HCEC 1CT (cell line): ENCODE data around the gene CSAG3.
"Not testable (repeated sequence)": the region's sequence is repeated elsewhere in the genome, so short reads cannot be mapped to it uniquely, and the experiment has no call there.

Experiments
- DNase-seq: peaks from one replicate; pipeline ENCODE4 v3.0.0-alpha.2; 2017

The CSAG3 gene

DNA sequence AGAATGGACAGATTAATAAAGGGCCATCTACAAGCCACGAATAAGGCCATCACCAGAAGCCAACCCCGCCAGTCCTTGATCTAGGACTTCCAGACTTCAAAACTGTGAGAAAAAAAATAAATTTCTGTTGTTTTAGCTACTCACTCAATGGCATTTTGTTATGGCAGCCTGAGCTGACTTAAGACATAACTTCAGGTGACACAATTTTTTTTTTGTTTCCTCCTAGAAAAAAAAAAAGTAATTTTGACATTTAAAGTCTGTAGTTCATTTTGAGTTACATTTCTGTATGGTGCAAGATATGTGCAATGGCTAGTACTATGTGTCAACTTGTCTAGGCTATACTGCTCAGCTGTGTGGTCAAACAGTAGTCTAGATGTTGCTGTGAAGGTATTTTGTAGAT lies at the start of gene CSAG3:
TSS of gene CSAG3 (plus strand) at position 301 of the 400 bp plus-strand sequence.
- DNase-seq = not testable (repeated sequence)

DNA sequence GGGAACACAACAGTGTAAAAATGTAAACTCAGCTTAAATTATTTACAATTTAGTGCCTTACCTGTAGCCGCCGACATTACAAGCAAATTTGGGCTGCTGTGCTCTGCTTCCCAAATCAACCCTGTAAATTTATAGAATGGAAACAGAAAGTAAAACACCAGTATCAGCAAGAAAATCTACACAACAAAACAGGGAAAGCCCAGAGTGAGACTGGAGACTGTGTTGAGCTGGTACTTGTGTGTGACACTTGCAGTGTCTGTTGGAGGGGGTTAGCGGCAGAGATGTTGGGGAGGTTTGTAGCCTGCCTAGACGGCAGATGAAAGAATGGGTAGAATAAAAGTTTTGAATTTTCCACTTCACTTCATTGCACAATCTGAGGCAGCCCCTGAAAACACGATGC lies 45.8 kb upstream of the CSAG3 start:
- DNase-seq = not testable (repeated sequence)

DNA sequence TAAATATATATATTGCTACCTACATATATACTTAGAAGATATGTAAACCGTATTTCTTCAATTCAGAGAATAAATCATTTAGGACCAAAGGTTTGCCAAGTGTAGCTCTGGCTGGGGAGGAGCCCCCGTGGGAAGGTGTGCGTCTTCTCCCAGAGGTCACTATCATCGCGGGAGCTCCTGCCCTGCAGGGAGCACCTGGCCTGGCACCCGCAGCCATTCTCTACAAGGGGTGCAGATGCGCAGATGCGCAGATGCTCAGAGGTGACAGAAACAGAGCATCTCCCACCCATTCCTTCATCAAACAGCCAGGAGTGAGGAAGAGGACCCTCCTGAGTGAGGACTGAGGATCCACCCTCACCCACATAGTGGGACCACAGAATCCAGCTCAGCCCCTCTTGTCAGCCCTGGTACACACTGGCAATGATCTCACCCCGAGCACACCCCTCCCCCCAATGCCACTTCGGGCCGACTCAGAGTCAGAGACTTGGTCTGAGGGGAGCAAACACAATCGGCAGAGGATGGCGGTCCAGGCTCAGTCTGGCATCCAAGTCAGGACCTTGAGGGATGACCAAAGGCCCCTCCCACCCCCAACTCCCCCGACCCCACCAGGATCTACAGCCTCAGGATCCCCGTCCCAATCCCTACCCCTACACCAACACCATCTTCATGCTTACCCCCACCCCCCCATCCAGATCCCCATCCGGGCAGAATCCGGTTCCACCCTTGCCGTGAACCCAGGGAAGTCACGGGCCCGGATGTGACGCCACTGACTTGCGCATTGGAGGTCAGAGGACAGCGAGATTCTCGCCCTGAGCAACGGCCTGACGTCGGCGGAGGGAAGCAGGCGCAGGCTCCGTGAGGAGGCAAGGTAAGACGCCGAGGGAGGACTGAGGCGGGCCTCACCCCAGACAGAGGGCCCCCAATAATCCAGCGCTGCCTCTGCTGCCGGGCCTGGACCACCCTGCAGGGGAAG lies 44.9 kb upstream of the CSAG3 start, which contains the start of gene MAGEA2B:
TSS of gene MAGEA2B (plus strand) at position 814 of the 973 bp plus-strand sequence. CDS start 2,479 bp downstream, outside the sequence.
- not testable (repeated sequence) for DNase-seq

DNA sequence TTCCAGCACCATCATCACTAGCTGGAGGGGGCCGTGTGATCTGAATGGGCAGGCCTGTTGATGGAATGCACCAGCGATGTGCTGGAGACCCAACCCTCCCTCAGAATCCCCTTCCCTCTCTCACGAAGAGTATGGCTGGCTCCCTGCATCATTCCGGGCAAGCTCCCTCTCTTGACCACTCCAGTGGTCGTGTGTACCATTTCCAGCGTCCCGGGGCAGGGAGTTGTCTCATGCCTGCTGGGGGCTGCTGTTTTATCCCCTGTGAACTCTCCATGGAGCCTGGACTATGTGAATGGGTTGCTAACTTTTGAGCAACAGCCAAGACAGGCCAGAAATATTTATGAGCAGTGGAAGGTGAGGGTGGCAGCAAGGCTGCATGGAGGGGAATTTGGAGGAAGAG lies 33.6 kb upstream of the CSAG3 start:
- DNase-seq = no peak

DNA sequence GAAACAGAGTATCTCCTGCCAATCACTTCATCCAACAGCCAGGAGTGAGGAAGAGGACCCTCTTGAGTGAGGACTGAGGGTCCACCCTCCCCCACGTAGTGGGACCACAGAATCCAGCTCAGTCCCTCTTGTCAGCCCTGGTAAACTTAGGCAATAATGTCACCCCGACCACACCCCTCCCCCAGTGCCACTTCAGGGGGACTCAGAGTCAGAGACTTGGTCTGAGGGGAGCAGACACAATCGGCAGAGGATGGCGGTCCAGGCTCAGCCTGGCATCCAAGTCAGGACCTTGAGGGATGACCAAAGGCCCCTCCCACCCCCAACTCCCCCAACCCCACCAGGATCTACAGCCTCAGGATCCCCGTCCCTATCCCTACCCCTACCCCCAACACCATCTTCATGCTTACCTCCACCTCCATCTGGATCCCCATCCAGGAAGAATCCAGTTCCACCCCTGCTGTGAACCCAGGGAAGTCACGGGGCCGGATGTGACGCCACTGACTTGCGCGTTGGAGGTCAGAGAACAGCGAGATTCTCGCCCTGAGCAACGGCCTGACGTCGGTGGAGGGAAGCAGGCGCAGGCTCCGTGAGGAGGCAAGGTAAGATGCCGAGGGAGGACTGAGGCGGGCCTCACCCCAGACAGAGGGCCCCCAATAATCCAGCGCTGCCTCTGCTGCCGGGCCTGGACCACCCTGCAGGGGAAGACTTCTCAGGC lies 25.6 kb upstream of the CSAG3 start, which contains the start of the genes CSAG1 and MAGEA12:
TSS of gene CSAG1 (minus strand) at position 461 of the 715 bp plus-strand sequence. CDS start 1,261 bp downstream, outside the sequence.
TSS of gene MAGEA12 (plus strand) at position 497 of the 715 bp plus-strand sequence. CDS start 2,405 bp downstream, outside the sequence.
- DNase-seq = no peak

DNA sequence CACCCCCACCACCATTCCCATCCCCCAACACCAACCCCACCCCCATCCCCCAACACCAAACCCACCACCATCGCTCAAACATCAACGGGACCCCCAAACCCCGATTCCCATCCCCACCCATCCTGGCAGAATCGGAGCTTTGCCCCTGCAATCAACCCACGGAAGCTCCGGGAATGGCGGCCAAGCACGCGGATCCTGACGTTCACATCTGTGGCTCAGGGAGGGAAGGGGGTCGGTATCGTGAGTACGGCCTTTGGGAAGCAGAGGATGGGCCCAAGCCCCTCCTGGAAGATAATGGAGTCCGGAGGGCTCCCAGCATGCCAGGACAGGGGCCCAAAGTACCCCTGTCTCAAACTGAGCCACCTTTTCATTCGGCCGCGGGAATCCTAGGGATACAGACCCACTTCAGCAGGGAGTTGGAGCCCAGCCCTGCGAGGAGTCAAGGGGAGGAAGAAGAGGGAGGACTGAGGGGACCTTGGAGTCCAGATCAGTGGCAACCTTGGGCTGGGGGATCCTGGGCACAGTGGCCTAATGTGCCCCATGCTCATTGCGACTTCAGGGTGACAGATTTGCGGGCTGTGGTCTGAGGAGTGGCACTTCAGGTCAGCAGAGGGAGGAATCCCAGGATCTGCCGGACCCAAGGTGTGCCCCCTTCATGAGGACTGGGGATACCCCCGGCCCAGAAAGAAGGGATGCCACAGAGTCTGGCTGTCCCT lies 24.7 kb upstream of the CSAG3 start:
- DNase-seq = not testable (repeated sequence)

DNA sequence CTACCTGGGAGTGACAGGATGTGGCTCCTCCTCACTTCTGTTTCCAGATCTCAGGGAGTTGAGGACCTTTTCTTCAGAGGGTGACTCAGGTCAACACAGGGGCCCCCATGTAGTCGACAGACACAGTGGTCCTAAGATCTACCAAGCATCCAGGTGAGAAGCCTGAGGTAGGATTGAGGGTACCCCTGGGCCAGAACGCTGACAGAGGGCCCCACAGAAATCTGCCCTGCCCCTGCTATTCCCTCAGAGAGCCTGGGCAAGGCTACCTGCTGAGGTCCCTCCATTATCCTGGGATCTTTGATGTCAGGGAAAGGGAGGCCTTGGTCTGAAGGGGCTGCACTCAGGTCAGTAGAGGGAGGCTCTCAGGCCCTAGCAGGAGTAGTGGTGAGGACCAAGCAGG lies 23.9 kb upstream of the CSAG3 start:
- no peak for DNase-seq

DNA sequence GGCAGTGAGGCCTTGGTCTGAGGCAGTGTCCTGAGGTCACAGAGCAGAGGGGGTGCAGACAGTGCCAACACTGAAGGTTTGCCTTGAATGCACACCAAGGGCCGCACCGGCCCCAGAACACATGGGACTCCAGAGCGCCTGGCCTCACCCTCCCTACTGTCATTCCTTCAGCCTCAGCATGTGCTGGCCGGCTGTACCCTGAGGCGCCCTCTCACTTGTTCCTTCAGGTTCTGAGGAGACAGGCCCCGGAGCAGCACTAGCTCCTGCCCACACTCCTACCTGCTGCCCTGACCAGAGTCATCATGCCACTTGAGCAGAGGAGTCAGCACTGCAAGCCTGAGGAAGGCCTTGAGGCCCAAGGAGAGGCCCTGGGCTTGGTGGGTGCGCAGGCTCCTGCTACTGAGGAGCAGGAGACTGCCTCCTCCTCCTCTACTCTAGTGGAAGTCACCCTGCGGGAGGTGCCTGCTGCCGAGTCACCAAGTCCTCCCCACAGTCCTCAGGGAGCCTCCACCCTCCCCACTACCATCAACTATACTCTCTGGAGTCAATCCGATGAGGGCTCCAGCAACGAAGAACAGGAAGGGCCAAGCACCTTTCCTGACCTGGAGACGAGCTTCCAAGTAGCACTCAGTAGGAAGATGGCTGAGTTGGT lies 23.0 kb upstream of the CSAG3 start:
- no peak for DNase-seq

DNA sequence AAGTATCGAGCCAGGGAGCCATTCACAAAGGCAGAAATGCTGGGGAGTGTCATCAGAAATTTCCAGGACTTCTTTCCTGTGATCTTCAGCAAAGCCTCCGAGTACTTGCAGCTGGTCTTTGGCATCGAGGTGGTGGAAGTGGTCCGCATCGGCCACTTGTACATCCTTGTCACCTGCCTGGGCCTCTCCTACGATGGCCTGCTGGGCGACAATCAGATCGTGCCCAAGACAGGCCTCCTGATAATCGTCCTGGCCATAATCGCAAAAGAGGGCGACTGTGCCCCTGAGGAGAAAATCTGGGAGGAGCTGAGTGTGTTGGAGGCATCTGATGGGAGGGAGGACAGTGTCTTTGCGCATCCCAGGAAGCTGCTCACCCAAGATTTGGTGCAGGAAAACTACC lies 22.5 kb upstream of the CSAG3 start:
- DNase-seq = not testable (repeated sequence)

DNA sequence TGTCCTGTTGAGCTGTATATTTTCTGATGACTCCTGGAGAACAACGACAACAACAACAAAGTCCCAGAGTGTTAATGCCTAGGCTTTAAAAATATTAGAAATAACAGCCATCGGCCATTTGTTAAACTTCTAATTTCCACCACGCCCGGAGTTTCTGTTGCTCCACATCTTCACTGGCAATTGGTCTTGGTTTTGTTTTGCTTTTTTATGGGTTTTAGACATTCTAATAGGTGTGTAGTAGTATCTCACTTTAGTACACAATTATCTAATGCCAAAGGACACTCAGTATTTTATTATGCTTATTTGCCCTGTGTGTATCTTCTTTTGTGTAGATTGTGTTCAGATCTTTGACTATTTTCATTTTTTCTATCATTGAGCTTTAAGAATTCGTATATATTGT lies 20.5 kb upstream of the CSAG3 start:
- DNase-seq = no peak

DNA sequence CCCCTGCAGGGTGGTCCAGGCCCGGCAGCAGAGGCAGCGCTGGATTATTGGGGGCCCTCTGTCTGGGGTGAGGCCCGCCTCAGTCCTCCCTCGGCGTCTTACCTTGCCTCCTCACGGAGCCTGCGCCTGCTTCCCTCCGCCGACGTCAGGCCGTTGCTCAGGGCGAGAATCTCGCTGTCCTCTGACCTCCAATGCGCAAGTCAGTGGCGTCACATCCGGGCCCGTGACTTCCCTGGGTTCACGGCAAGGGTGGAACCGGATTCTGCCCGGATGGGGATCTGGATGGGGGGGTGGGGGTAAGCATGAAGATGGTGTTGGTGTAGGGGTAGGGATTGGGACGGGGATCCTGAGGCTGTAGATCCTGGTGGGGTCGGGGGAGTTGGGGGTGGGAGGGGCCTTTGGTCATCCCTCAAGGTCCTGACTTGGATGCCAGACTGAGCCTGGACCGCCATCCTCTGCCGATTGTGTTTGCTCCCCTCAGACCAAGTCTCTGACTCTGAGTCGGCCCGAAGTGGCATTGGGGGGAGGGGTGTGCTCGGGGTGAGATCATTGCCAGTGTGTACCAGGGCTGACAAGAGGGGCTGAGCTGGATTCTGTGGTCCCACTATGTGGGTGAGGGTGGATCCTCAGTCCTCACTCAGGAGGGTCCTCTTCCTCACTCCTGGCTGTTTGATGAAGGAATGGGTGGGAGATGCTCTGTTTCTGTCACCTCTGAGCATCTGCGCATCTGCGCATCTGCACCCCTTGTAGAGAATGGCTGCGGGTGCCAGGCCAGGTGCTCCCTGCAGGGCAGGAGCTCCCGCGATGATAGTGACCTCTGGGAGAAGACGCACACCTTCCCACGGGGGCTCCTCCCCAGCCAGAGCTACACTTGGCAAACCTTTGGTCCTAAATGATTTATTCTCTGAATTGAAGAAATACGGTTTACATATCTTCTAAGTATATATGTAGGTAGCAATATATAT lies 5.0 kb upstream of the CSAG3 start, which contains the start of gene MAGEA2:
TSS of gene MAGEA2 (minus strand) at position 157 of the 965 bp plus-strand sequence. CDS start 2,479 bp downstream, outside the sequence.
- not testable (repeated sequence) for DNase-seq

DNA sequence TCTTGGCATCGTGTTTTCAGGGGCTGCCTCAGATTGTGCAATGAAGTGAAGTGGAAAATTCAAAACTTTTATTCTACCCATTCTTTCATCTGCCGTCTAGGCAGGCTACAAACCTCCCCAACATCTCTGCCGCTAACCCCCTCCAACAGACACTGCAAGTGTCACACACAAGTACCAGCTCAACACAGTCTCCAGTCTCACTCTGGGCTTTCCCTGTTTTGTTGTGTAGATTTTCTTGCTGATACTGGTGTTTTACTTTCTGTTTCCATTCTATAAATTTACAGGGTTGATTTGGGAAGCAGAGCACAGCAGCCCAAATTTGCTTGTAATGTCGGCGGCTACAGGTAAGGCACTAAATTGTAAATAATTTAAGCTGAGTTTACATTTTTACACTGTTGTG lies 4.1 kb upstream of the CSAG3 start:
- DNase-seq = not testable (repeated sequence)

DNA sequence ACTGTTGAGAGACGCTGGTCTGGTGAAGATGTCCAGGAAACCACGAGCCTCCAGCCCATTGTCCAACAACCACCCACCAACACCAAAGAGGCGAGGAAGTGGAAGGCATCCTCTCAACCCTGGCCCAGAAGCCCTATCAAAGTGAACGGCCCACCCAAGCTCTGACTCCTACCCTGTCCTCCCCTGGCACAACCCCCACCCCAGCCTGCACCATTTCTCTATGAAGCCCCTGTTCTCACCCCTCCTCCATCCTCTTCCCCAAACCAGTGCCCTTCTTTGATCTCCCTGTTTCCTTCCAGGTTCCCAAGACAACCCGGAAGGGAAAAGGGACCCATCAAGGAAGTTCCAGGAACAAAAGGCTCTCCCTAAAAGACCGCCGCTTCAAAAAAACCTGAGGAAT lies 526 bp downstream of the CSAG3 start:
- DNase-seq = not testable (repeated sequence)

DNA sequence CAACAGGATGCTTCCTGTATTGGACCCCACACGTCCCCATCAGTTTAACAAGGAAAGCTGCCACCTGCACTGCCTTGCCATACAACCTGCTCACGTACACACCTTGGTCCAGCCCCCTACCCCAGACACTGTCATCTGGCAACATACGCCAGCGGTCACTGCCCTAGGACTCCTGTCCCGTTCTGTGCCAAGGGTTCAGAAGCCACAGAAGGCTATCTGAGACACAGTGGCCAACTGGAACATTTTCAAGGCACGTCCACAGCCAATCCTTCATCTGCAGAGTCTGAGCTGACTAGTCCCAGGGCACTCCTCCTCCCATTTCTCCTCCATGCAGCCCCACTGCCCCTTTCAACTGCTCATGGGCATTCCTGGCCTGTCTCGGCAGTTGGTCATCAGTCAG lies 2.6 kb downstream of the CSAG3 start:
- not testable (repeated sequence) for DNase-seq

DNA sequence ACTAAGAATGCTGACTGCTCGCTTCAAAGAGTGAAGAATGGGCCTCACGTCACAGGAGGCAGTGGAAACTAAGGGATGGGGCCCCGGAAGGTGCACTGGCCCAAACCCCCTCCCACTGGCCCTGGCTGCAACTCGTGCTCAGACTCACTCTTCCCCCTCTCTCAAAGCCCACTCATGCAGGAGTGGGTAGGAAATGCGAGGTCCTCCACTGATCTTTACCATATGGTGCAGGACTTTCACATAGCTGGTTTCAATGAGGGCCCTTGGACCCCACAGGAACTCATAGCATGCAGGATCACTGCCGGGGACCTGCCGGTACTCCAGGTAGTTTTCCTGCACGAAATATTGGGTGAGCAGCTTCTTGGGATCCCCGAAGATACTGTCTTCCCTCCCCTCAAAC lies 7.5 kb downstream of the CSAG3 start:
- not testable (repeated sequence) for DNase-seq

DNA sequence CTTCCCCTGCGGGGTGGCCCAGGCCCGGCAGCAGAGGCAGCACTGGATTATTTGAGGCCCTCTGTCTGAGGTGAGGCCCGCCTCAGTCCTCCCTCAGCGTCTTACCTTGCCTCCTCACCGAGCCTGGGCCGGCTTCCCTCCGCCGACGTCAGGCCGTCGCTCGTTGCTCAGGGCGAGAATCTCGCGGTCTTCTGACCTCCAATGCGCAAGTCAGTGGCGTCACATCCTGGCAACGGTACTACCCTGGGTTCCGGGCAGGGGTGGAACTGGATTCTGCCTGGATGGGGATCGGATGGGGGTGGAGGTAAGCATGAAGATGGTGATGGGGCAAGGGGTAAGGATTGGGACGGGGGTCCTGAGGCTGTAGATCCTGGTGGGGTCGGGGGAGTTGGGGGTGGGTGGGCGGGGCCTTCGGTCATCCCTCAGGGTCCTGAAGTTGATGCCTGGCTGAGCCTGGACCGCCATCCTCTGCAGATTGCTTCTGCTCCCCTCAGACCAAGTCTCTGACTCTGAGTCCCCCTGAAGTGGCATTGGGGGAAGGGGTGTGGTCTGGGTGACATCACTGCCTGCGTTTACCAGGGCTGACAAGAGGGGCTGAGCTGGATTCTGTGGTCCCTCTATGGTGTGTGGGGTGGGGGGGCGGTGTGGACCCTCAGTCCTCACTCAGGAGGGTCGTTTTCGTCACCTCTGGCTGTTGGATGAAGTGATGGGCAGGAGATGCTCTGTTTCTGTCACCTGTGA lies 10.7 kb downstream of the CSAG3 start, which contains the start of gene MAGEA6:
TSS of gene MAGEA6 (minus strand) at position 141 of the 741 bp plus-strand sequence. CDS start 2,039 bp downstream, outside the sequence.
- DNase-seq = not testable (repeated sequence)

DNA sequence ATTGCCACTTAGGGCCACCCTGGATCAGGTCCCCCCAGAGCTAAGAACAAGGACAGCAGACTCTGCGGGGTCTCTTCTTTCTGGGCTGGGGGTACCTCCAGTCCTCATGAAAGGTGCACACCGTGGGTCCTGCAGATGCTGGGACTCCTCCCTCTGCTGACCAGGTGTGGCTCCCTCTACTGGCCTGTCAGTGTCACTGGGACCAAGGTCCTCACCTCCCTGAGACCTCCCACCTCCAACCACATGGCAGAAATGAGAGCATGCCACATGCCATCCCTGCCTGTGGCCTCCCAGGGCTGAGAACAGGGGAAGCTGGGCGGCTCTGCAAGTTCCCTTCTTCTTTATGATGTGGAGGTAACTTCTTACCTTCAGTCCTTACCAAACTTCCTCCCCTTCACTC lies 28.0 kb downstream of the CSAG3 start:
- DNase-seq = not testable (repeated sequence)

DNA sequence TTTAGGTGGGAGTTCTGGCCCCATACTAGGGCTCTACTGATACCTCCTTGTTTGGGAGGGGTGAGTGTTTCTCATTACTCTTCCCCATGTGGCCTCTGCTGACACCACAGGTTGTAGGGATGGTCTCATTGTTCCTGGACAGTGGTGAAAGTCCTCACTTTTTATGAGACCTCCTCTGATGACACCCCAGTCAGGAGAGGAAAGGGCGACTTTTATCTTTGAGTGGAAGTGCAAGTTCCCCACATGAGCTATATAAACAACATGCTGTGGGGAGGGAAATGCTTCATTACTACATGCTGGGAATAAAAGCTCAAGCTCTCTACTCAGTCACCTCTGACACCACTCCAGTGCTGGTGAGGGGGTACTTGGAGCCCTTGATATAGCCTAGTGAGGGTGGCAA lies 39.9 kb downstream of the CSAG3 start:
- DNase-seq = no peak

DNA sequence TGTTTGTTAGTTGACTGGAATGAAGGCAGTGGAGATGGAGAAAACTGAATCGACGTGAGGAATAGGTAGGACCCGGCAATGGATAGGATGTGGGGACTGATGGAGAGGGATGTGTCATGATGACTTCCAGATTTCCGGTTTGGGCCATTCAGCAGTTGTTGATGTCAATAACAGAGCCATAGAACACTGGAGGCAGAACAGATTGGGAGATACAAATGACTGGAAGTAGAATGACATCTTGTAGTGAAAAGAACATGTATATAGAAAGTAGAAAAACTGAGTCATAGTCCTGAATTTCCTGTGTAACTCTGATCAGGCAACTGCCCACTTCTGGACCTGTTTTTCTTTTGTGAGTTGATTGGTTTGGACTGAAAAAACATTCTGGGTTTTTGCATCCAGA lies 47.0 kb downstream of the CSAG3 start:
- no peak for DNase-seq
